Bronchus fibroblast of lung (primary cell): Measurements from ENCODE around the gene GALNT2. TPM values are rescaled to one million over a fixed set of nuclear protein-coding genes. Genes with fewer than 3 reads are reported as not detected.

Experiments used
- total RNA-seq: library from RNA; depleted of rRNA; stranded (reverse); fragments of >200 nt; gene quantifications from 2 replicates; pipeline ENCODE4 v1.2.3, GENCODE V29; 2015

The GALNT2 gene
- total RNA-seq: 88.1 and 90.8 TPM in 2 replicates

DNA sequence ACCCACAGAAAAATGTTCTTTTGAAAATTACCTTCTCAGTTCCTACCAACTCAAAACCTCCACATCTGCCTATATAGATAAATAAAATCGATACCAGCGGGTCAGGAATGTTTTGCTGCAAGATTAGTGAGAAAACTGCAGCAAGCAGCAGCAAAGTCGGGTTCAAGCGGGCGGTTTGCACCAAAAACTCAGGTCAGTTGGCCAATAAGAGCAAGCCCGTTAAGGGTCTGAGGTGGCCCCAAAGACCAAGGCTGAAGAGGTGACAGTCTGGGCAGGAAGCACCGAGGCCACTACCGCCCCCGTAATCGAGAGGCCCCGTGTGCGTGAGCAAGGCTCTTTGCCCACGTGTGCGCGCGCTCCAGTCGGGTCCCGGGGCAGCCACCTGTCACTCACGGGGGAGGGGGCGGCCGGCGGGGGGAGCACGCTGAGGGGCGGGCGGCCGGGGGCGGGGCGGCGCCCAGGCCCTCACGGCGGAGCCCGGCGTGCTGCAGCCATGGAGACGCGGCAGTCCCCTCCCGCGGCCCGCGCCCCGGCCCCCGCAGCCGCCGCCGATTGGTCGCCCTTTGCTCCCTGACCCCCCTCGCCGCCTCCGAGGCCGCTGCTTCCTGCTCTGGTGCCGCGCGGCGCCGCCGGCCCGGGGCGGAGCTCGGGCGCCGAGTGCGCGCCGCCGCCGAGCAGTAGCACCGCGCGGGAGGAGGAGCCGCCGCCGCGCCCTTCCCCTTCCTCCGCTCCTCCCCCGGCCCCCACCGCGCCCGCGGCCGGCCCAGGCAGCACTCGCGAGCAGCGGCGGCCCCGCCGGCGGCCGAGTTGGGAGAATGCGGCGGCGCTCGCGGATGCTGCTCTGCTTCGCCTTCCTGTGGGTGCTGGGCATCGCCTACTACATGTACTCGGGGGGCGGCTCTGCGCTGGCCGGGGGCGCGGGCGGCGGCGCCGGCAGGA is at the start of gene GALNT2:
Gene GALNT2 (plus strand): TSS at position 773 of the 939 bp plus-strand sequence. CDS start 43 bp downstream, at position 816.

